Stomach (tissue), 9 donors: ENCODE measurements around the gene NSMCE1. TPM values are rescaled to one million over a fixed set of nuclear protein-coding genes. Genes with fewer than 3 reads are reported as not detected.

Source experiments
- DNase-seq, 2 donors: peaks; one replicate each; pipeline versions ENCODE4 v3.0.0 to v3.0.0-alpha.2; 2013 to 2019
- H3K27ac ChIP-seq, 5 donors: fragments of 200-600 bp in 4 of 5; sonication (generic) in 4 of 5; one replicate each; pipeline ENCODE4 v1.5.1; 2013 to 2019; ENCODE audit warnings: mild to moderate bottlenecking in 1 of 5, moderate library complexity in 1 of 5
- H3K27me3 ChIP-seq, 3 donors: fragments of 200-600 bp; sonication (generic); one replicate each; pipeline ENCODE4 v1.5.1; 2017 to 2019; ENCODE audit warnings: mixed run types in 1 of 3
- H3K36me3 ChIP-seq, 4 donors: fragments of 200-600 bp; sonication (generic); 1 replicate in 3 of 4; 2 replicates in 1 of 4; pipeline ENCODE4 v1.5.1; 2016 to 2019
- H3K4me1 ChIP-seq, 4 donors: fragments of 200-600 bp; sonication (generic); one replicate each; pipeline ENCODE4 v1.5.1; 2016 to 2019
- H3K4me3 ChIP-seq, 4 donors: fragments of 200-600 bp; sonication (generic) in 3 of 4; one replicate each; pipeline ENCODE4 v1.5.1; 2016 to 2019; ENCODE audit warnings: mild to moderate bottlenecking in 1 of 4
- H3K9me3 ChIP-seq, 4 donors: fragments of 200-600 bp; sonication (generic); one replicate each; pipeline ENCODE4 v1.5.1; 2016 to 2019
- CTCF ChIP-seq, 7 experiments: fragments of 450-650 bp in 4 of 7; fragments of 200-600 bp in 3 of 7; sonication (generic) in 3 of 7; IDR thresholded peaks; one replicate each; pipeline ENCODE4 v1.5.1; 2016 to 2019; ENCODE audit warnings: antibody characterized with exemption in 7 of 7, control low read depth in 2 of 7, mild to moderate bottlenecking in 1 of 7
- EP300 ChIP-seq: sonication (generic); formaldehyde crosslinking; IDR thresholded peaks from one replicate; pipeline ENCODE4 v1.6.1; 2017; ENCODE audit warnings: antibody characterized with exemption
- POLR2A ChIP-seq, 4 donors: fragments of 450-650 bp; IDR thresholded peaks; one replicate each; pipeline ENCODE4 v1.6.1; 2016; ENCODE audit warnings: antibody characterized with exemption in 4 of 4, control low read depth in 2 of 4, mild to moderate bottlenecking in 1 of 4, moderate library complexity in 1 of 4
- POLR2AphosphoS5 ChIP-seq, 3 donors: sonication (generic); formaldehyde crosslinking; IDR thresholded peaks; one replicate each; pipeline ENCODE4 v1.6.1; 2016; ENCODE audit warnings: antibody characterized with exemption in 3 of 3
- WGBS, 5 donors: extraction: QIAGEN DNeasy Blood & Tissue Kit in 3 of 5; methylation state at CpG; one replicate each; pipeline versions ENCODE4 v1.1.5 to v1.1.7; 2013 to 2018; 5-methylcytosine and 5-hydroxymethylcytosine counted together
- intact Hi-C: fragments of 100-400 bp; cut with DNase I; formaldehyde crosslinking; loops from one replicate; pipeline ENCODE4 v1.15.1; 2023; ENCODE audit warnings: low total_unique reads
- polyA plus RNA-seq, 3 donors: library from polyadenylated mRNA; stranded (reverse); fragments of 200-250 nt; gene quantifications; one replicate each; pipeline ENCODE4 v1.2.3, GENCODE V29; 2013
- total RNA-seq, 5 donors: library from RNA; depleted of rRNA; stranded (reverse); fragments of >200 nt; gene quantifications; one replicate each; pipeline versions ENCODE4 v1.1.0 to v1.2.3, GENCODE V29; 2014 to 2016
- donor health status: healthy with polysubstance abuse.
- donor health status: Bipolar disorder and iron deficiency.
- donor health status: healthy.

NSMCE1 gene
- total and polyA plus RNA-seq, 8 donors, result 9.3 to 120 (median 46.2) TPM

- no peak for TF ChIP-seq POLR2AphosphoS5 (IDR thresholded peaks at IDR 0.05)
- no peak for TF ChIP-seq CTCF (IDR thresholded peaks at IDR 0.05)
- no peak for TF ChIP-seq POLR2A (IDR thresholded peaks at IDR 0.05)
- TF ChIP-seq EP300, result no peak
- H3K27me3 ChIP-seq, result no peaks in the 10 kb centered on the region
- intact Hi-C loops, result no loop called here
- peak in 1 of 2 donors; percentile 54 for DNase-seq
- peaks cover 12 to 30% (median 23%) of the 10 kb centered on the region in 4 donors for H3K4me1 ChIP-seq
- no peak overlapping the region for H3K4me3 ChIP-seq
- H3K27ac ChIP-seq, result peak overlapping the region in 2 of 5 donors; percentile 1 to 37
- 65 to 81% (median 78%) methylated on average over 7 to 10 of the region's 10 CpGs for WGBS, 5 donors
- no peaks in the 10 kb centered on the region for H3K9me3 ChIP-seq
- peaks cover 4 to 62% (median 55%) of the 10 kb centered on the region in 4 donors for H3K36me3 ChIP-seq
These were observed 51.3 kb downstream of the NSMCE1 start for GRCh38 chr16:27217256-27217655.

- H3K36me3 ChIP-seq, result peaks cover 4 to 71% (median 58%) of the 10 kb centered on the region in 4 donors
- no peak for DNase-seq
- WGBS, 5 donors, result 94 to 97% (median 96%) methylated on average over 15 to 16 of the region's 16 CpGs
- peak overlapping the region in 2 of 5 donors; percentile 16 to 37 for H3K27ac ChIP-seq
- intact Hi-C loops, result no loop called here
- H3K4me3 ChIP-seq, result no peak overlapping the region
- TF ChIP-seq POLR2AphosphoS5 (IDR thresholded peaks at IDR 0.05), result no peak
- no peak for TF ChIP-seq POLR2A (IDR thresholded peaks at IDR 0.05)
- TF ChIP-seq EP300, result no peak
- TF ChIP-seq CTCF (IDR thresholded peaks at IDR 0.05), result no peak
- no peaks in the 10 kb centered on the region for H3K27me3 ChIP-seq
- peaks cover 3 to 33% (median 19%) of the 10 kb centered on the region in 4 donors for H3K4me1 ChIP-seq
- no peaks in the 10 kb centered on the region for H3K9me3 ChIP-seq
These were observed 52.2 kb downstream of the NSMCE1 start for GRCh38 chr16:27216297-27216885.

GRCh38 chr16:27215660-27216059 lies 52.9 kb downstream of the NSMCE1 start:
- no peaks in the 10 kb centered on the region for H3K9me3 ChIP-seq
- TF ChIP-seq POLR2AphosphoS5 (IDR thresholded peaks at IDR 0.05), result no peak
- TF ChIP-seq POLR2A (IDR thresholded peaks at IDR 0.05), result no peak
- TF ChIP-seq EP300, result no peak
- TF ChIP-seq CTCF (IDR thresholded peaks at IDR 0.05), result no peak
- H3K27ac ChIP-seq, result no peak overlapping the region
- intact Hi-C loops, result no loop called here
- DNase-seq, result no peak
- H3K36me3 ChIP-seq, result peaks cover 6 to 78% (median 63%) of the 10 kb centered on the region in 4 donors
- no peak overlapping the region for H3K4me3 ChIP-seq
- H3K4me1 ChIP-seq, result peaks cover 3 to 35% (median 21%) of the 10 kb centered on the region in 4 donors
- H3K27me3 ChIP-seq, result no peaks in the 10 kb centered on the region
- 88 to 93% (median 92%) methylated on average over 7 of the region's 7 CpGs for WGBS, 5 donors

GRCh38 chr16:27214084-27214961 lies 54.2 kb downstream of the NSMCE1 start:
- Histone ChIP-seq H3K27me3 (no peaks in the 10 kb centered on the region), H3K4me3 (no peak overlapping the region), H3K4me1 (peaks cover 3 to 38% (median 21%) of the 10 kb centered on the region in 4 donors), H3K36me3 (peaks cover 14 to 85% (median 64%) of the 10 kb centered on the region in 4 donors), H3K27ac (peak overlapping the region in 3 of 5 donors; percentile 22 to 42 (median 24)), H3K9me3 (no peaks in the 10 kb centered on the region)
- 46 to 65% (median 54%) methylated on average over 19 of the region's 19 CpGs for WGBS, 5 donors
- intact Hi-C loops, result no loop called here
- no peak for TF ChIP-seq EP300
- no peak for TF ChIP-seq CTCF (IDR thresholded peaks at IDR 0.05)
- no peak for TF ChIP-seq POLR2AphosphoS5 (IDR thresholded peaks at IDR 0.05)
- no peak for TF ChIP-seq POLR2A (IDR thresholded peaks at IDR 0.05)
- peak; percentile 47 to 66 for DNase-seq
